ENCODE measurements around the gene HSD3B1. TPM values are rescaled to one million over a fixed set of nuclear protein-coding genes. Genes with fewer than 3 reads are reported as not detected.
"Not testable (repeated sequence)": the region's sequence is repeated elsewhere in the genome, so short reads cannot be mapped to it uniquely, and the experiment has no call there.

HSD3B1 gene
- total RNA-seq, 4 donors from 2014 or later = not detected

- WGBS, 2 donors = 82 to 88% methylated on average over 3 of the region's 3 CpGs
- no peak for TF ChIP-seq POLR2A (IDR thresholded peaks at IDR 0.05)
- TF ChIP-seq, protein P1, sequence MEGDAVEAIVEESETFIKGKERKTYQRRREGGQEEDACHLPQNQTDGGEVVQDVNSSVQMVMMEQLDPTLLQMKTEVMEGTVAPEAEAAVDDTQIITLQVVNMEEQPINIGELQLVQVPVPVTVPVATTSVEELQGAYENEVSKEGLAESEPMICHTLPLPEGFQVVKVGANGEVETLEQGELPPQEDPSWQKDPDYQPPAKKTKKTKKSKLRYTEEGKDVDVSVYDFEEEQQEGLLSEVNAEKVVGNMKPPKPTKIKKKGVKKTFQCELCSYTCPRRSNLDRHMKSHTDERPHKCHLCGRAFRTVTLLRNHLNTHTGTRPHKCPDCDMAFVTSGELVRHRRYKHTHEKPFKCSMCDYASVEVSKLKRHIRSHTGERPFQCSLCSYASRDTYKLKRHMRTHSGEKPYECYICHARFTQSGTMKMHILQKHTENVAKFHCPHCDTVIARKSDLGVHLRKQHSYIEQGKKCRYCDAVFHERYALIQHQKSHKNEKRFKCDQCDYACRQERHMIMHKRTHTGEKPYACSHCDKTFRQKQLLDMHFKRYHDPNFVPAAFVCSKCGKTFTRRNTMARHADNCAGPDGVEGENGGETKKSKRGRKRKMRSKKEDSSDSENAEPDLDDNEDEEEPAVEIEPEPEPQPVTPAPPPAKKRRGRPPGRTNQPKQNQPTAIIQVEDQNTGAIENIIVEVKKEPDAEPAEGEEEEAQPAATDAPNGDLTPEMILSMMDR (IDR thresholded peaks at IDR 0.05) = no peak
- Histone ChIP-seq H3K27me3 (no peaks in the 10 kb centered on the region), H3K27ac (no peak overlapping the region), H3K4me3 (replicated peaks in 1 of 3) (no peak overlapping the region), H3K9me3 (no peaks in the 10 kb centered on the region), H3K4me1 (peaks cover 0 to 7% of the 10 kb centered on the region in 2 donors), H3K36me3 (no peaks in the 10 kb centered on the region)
- no peak for DNase-seq
- intact Hi-C loops (cut with DNase I) = no loop called here
Measured at GRCh38 chr1:119556423-119556822, 49.4 kb downstream of the HSD3B1 start.

- WGBS, 2 donors = 91 to 94% methylated on average over 3 of the region's 3 CpGs
- intact Hi-C loops (cut with DNase I); DNase-seq; H3K27me3 ChIP-seq; H3K9me3 ChIP-seq; H3K4me3 ChIP-seq (replicated peaks in 1 of 3); H3K27ac ChIP-seq; H3K4me1 ChIP-seq; H3K36me3 ChIP-seq: not testable (repeated sequence)
Measured at GRCh38 chr1:119560402-119560801, 53.4 kb downstream of the HSD3B1 start.

DNA sequence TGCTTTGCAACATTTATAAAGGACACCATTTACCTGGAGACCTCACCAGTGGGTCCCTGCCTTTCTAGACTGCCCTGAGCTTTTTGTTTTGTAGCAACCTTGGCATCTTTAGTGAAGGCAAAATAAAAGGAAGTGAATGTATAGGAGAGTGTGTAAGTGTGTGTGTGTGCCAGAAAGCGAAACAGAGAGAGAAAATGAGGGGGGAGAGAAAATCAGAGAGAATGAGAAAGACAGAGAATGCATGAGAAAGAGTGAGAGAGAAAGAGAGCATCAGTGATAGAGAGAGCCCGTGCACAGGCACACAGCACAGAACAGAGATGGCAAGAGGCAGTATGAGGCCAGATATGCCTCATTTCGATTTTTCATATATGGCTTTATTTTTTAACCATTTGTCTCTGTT lies 57.5 kb downstream of the HSD3B1 start:
- TF ChIP-seq, protein P1 (IDR thresholded peaks at IDR 0.05) = no peak
- TF ChIP-seq POLR2A (IDR thresholded peaks at IDR 0.05) = no peak

More for the DNA sequence above, 57.5 kb downstream of the HSD3B1 start:
- DNase-seq = no peak
- 88 to 89% methylated on average over 3 of the region's 3 CpGs for WGBS, 2 donors
- Histone ChIP-seq H3K27me3 (no peaks in the 10 kb centered on the region), H3K4me3 (replicated peaks in 1 of 3) (no peak overlapping the region), H3K27ac (no peak overlapping the region), H3K36me3 (no peaks in the 10 kb centered on the region), H3K4me1 (no peaks in the 10 kb centered on the region), H3K9me3 (no peaks in the 10 kb centered on the region)
- intact Hi-C loops (cut with DNase I) = no loop called here

Other genes with a start within 250 kb of the HSD3B1 start
- gene HAO2, start 138.4 kb upstream of the HSD3B1 start, total RNA-seq = not detected
- gene HSD3B2, start 92.1 kb upstream of the HSD3B1 start, total RNA-seq = 1 to 10 TPM in 1 of 4 donors, not detected in 3; 1.4 TPM
- 10 to 100 TPM; 10.8 to 17.9 (median 11.9) TPM for gene ZNF697, start 141.1 kb downstream of the HSD3B1 start, total RNA-seq
- 100 to 1,000 TPM in 2 of 4 donors, 10 to 100 TPM in 2; 36.0 to 308 (median 102) TPM for gene PHGDH, start 204.7 kb downstream of the HSD3B1 start, total RNA-seq

Data from thyroid gland (tissue), 4 donors.